ENCODE measurements around the gene SIRT7.

Gene SIRT7

GRCh38 chr17:81917565-81918332, at the start of gene SIRT7:
Gene SIRT7, minus strand, starts transcription at chr17:81918176. Its CDS starts 45 bp downstream, at chr17:81918131.
- DNase-seq: no peak

- no peak for DNase-seq
Observed at GRCh38 chr17:81967244-81967532, 49.2 kb upstream of the SIRT7 start.

- no peak for DNase-seq
Observed at GRCh38 chr17:81966343-81967243, 48.6 kb upstream of the SIRT7 start.

GRCh38 chr17:81964081-81964849, 46.3 kb upstream of the SIRT7 start:
- no peak for DNase-seq

- DNase-seq: no peak
Observed at GRCh38 chr17:81962499-81963441, 44.8 kb upstream of the SIRT7 start.

- DNase-seq: no peak
Observed at GRCh38 chr17:81961521-81962498, 43.8 kb upstream of the SIRT7 start.

GRCh38 chr17:81961087-81961511, 43.1 kb upstream of the SIRT7 start, which contains the start of gene NOTUM:
Gene NOTUM, minus strand, starts transcription at chr17:81961187. Its CDS starts 278 bp downstream, at chr17:81960909.
- DNase-seq: no peak

GRCh38 chr17:81960130-81960958, 42.4 kb upstream of the SIRT7 start:
- DNase-seq: no peak

GRCh38 chr17:81959362-81960129, 41.6 kb upstream of the SIRT7 start:
- no peak for DNase-seq

GRCh38 chr17:81958633-81959342, 40.8 kb upstream of the SIRT7 start:
- no peak for DNase-seq

GRCh38 chr17:81957691-81958432, 39.9 kb upstream of the SIRT7 start:
- no peak for DNase-seq

GRCh38 chr17:81956607-81957589, 38.9 kb upstream of the SIRT7 start:
- DNase-seq: no peak

GRCh38 chr17:81955756-81956544, 38.0 kb upstream of the SIRT7 start:
- DNase-seq: no peak

- DNase-seq: no peak
Observed at GRCh38 chr17:81955058-81955681, 37.2 kb upstream of the SIRT7 start.

All from NCI-H2107 (cell line).